ENCODE results near the gene DHCR7. TPM values are rescaled to one million over a fixed set of nuclear protein-coding genes. Genes with fewer than 3 reads are reported as not detected.

DHCR7 gene
- total and polyA plus RNA-seq, 2 experiments from 2014 or later = 84.0 to 166 TPM

DNA sequence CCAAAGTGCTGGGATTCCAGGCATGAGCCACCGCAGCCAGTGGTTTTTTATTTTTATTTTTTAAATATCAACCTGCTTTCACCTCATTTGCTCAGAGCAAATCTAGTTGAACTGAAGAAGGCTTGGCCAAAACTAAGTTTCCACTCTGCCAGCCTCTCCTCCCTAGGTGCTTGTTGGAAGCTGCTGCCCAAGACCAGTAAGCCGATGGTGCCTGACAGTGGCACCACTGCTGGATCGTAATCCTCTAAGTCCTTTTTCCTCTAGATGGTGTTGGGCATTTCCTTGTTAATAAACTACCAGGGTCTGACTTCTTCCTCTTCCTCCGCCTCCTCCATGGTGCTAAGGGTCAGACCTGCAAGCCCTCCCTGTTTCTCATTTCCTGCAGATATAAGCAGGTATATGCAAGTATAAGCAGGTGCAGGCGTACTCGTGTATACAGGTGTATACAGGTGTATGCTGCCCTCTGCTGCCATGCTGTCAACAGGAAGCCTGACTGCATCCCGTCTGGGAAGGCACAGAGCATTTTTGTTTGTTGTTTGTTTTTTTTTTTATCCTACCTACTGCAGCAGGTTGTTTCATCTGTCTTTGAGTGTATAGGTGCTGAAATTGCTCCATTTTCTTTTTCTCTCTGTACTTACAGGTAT, 6.4 kb upstream of the DHCR7 start:
- Histone ChIP-seq H3K27ac (ENCODE audit: low read depth) (no peak overlapping the region), H3K9me2 (ENCODE audit: insufficient read depth) (no peaks in the 10 kb centered on the region), H3K36me3 (ENCODE audit: insufficient read depth) (peaks cover 11% of the 10 kb centered on the region), H3K27me3 (ENCODE audit: insufficient read depth) (no peaks in the 10 kb centered on the region), H3K4me1 (ENCODE audit: insufficient read depth) (peaks cover 29% of the 10 kb centered on the region), H3F3A (replicated peaks; ENCODE audit: low read depth) (no peaks in the 10 kb centered on the region; the same call in 1 of the 2 replicates), H3K4me2 (no peak overlapping the region; the same call in 1 of the 2 replicates), H3K79me2 (replicated peaks; ENCODE audit: insufficient read depth) (peaks cover 33% of the 10 kb centered on the region), H3K4me3 (no peak overlapping the region), H2AFZ (no peak overlapping the region), H4K20me1 (replicated peaks; ENCODE audit: insufficient read depth) (peaks cover 11% of the 10 kb centered on the region; the same call in 1 of the 2 replicates)
- Mint-ChIP-seq H3K36me3 (ENCODE audit: low read depth) (peaks cover 31% of the 10 kb centered on the region), H3K27ac (no peak overlapping the region), H3K9me3 (no peaks in the 10 kb centered on the region), H3K4me1 (peaks cover 28% of the 10 kb centered on the region), H3K27me3 (ENCODE audit: insufficient read depth, low read depth, poor library complexity) (peaks cover 9% of the 10 kb centered on the region), H3K4me3 (peak overlapping the region; percentile 47)
- no peak for ATAC-seq
- TF ChIP-seq, protein P1, sequence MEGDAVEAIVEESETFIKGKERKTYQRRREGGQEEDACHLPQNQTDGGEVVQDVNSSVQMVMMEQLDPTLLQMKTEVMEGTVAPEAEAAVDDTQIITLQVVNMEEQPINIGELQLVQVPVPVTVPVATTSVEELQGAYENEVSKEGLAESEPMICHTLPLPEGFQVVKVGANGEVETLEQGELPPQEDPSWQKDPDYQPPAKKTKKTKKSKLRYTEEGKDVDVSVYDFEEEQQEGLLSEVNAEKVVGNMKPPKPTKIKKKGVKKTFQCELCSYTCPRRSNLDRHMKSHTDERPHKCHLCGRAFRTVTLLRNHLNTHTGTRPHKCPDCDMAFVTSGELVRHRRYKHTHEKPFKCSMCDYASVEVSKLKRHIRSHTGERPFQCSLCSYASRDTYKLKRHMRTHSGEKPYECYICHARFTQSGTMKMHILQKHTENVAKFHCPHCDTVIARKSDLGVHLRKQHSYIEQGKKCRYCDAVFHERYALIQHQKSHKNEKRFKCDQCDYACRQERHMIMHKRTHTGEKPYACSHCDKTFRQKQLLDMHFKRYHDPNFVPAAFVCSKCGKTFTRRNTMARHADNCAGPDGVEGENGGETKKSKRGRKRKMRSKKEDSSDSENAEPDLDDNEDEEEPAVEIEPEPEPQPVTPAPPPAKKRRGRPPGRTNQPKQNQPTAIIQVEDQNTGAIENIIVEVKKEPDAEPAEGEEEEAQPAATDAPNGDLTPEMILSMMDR (conservative IDR thresholded peaks at IDR 0.05; ENCODE audit: low read depth in 2 of 2) = peak; percentile 17 to 41; a peak in 3 of 4 replicates
- TF ChIP-seq CREB1 (CRISPR knock-in tag; IDR thresholded peaks at IDR 0.05; ENCODE audit: low read depth) = no peak
- no peak for TF ChIP-seq POLR2AphosphoS5 (IDR thresholded peaks at IDR 0.05; ENCODE audit: low read depth)
- TF ChIP-seq STAT1 (IDR thresholded peaks at IDR 0.05; ENCODE audit: unreplicated experiment) = no peak
- TF ChIP-seq, protein P2, sequence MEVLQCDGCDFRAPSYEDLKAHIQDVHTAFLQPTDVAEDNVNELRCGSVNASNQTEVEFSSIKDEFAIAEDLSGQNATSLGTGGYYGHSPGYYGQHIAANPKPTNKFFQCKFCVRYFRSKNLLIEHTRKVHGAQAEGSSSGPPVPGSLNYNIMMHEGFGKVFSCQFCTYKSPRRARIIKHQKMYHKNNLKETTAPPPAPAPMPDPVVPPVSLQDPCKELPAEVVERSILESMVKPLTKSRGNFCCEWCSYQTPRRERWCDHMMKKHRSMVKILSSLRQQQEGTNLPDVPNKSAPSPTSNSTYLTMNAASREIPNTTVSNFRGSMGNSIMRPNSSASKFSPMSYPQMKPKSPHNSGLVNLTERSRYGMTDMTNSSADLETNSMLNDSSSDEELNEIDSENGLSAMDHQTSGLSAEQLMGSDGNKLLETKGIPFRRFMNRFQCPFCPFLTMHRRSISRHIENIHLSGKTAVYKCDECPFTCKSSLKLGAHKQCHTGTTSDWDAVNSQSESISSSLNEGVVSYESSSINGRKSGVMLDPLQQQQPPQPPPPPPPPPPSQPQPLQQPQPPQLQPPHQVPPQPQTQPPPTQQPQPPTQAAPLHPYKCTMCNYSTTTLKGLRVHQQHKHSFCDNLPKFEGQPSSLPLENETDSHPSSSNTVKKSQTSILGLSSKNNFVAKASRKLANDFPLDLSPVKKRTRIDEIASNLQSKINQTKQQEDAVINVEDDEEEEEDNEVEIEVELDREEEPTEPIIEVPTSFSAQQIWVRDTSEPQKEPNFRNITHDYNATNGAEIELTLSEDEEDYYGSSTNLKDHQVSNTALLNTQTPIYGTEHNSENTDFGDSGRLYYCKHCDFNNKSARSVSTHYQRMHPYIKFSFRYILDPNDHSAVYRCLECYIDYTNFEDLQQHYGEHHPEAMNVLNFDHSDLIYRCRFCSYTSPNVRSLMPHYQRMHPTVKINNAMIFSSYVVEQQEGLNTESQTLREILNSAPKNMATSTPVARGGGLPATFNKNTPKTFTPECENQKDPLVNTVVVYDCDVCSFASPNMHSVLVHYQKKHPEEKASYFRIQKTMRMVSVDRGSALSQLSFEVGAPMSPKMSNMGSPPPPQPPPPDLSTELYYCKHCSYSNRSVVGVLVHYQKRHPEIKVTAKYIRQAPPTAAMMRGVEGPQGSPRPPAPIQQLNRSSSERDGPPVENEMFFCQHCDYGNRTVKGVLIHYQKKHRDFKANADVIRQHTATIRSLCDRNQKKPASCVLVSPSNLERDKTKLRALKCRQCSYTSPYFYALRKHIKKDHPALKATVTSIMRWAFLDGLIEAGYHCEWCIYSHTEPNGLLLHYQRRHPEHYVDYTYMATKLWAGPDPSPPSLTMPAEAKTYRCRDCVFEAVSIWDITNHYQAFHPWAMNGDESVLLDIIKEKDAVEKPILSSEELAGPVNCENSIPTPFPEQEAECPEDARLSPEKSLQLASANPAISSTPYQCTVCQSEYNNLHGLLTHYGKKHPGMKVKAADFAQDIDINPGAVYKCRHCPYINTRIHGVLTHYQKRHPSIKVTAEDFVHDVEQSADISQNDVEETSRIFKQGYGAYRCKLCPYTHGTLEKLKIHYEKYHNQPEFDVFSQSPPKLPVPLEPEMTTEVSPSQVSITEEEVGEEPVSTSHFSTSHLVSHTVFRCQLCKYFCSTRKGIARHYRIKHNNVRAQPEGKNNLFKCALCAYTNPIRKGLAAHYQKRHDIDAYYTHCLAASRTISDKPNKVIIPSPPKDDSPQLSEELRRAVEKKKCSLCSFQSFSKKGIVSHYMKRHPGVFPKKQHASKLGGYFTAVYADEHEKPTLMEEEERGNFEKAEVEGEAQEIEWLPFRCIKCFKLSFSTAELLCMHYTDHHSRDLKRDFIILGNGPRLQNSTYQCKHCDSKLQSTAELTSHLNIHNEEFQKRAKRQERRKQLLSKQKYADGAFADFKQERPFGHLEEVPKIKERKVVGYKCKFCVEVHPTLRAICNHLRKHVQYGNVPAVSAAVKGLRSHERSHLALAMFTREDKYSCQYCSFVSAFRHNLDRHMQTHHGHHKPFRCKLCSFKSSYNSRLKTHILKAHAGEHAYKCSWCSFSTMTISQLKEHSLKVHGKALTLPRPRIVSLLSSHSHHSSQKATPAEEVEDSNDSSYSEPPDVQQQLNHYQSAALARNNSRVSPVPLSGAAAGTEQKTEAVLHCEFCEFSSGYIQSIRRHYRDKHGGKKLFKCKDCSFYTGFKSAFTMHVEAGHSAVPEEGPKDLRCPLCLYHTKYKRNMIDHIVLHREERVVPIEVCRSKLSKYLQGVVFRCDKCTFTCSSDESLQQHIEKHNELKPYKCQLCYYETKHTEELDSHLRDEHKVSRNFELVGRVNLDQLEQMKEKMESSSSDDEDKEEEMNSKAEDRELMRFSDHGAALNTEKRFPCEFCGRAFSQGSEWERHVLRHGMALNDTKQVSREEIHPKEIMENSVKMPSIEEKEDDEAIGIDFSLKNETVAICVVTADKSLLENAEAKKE (CRISPR knock-in tag; IDR thresholded peaks at IDR 0.05) = no peak
- no peak for TF ChIP-seq ZNF114 (CRISPR knock-in tag; IDR thresholded peaks at IDR 0.05)
- TF ChIP-seq EZH2phosphoT487 (IDR thresholded peaks at IDR 0.05; ENCODE audit: unreplicated experiment) = no peak
- DNase-seq (ENCODE audit: low spot score) = no peak

Measured in GM23338 (cell line).